ENCODE measurements around the gene LCN1. TPM values are rescaled to one million over a fixed set of nuclear protein-coding genes. Genes with fewer than 3 reads are reported as not detected.

Gene LCN1
- total RNA-seq (not detected), polyA plus RNA-seq (not detected)

DNA sequence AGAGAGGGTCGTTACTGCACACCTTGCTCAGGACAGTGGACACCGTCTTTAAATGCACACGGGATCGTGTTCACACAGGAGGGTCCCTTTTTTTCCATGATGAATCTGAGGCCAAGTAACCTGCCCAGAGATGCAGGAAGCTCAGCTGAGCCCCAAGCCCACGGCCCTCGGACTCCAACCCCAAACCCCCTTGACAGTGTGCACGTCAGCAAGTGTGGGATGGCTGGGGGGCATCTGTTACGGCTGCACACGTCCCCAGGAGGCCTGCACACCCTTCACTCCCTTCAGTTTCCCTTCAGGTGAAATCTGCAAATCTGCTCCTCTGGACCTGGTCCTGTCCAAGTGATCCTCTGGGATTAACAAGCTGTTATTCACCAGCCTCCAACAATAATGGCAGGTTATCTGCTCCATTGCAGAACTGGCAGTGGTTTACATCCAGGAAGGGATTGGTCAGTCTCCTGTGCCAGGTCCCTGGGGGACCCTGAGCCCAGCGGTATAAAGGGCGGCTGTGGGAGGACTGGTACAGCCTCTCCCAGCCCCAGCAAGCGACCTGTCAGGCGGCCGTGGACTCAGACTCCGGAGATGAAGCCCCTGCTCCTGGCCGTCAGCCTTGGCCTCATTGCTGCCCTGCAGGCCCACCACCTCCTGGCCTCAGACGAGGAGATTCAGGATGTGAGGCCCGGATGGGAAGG, at the start of gene LCN1:
TSS of gene LCN1 (plus strand) at position 525 of the 692 bp plus-strand sequence. CDS start at position 583, 58 bp downstream.
- H3K27me3 ChIP-seq (ENCODE audit: control insufficient read depth in 4 of 4, insufficient read depth in 4 of 4, low read length in 3 of 4), result peaks cover 0 to 6% (median 0%) of the 10 kb centered on the region in 4 donors
- no peaks in the 10 kb centered on the region for H3K36me3 ChIP-seq (ENCODE audit: control insufficient read depth in 4 of 4, insufficient read depth in 3 of 4, low read depth in 1 of 4, low read length in 3 of 4)
- H3K4me1 ChIP-seq (ENCODE audit: control insufficient read depth in 4 of 4, insufficient read depth in 4 of 4, low read length in 3 of 4), result no peaks in the 10 kb centered on the region
- no peak for TF ChIP-seq HNF4A (conservative IDR thresholded peaks at IDR 0.05)
- TF ChIP-seq, protein P1, sequence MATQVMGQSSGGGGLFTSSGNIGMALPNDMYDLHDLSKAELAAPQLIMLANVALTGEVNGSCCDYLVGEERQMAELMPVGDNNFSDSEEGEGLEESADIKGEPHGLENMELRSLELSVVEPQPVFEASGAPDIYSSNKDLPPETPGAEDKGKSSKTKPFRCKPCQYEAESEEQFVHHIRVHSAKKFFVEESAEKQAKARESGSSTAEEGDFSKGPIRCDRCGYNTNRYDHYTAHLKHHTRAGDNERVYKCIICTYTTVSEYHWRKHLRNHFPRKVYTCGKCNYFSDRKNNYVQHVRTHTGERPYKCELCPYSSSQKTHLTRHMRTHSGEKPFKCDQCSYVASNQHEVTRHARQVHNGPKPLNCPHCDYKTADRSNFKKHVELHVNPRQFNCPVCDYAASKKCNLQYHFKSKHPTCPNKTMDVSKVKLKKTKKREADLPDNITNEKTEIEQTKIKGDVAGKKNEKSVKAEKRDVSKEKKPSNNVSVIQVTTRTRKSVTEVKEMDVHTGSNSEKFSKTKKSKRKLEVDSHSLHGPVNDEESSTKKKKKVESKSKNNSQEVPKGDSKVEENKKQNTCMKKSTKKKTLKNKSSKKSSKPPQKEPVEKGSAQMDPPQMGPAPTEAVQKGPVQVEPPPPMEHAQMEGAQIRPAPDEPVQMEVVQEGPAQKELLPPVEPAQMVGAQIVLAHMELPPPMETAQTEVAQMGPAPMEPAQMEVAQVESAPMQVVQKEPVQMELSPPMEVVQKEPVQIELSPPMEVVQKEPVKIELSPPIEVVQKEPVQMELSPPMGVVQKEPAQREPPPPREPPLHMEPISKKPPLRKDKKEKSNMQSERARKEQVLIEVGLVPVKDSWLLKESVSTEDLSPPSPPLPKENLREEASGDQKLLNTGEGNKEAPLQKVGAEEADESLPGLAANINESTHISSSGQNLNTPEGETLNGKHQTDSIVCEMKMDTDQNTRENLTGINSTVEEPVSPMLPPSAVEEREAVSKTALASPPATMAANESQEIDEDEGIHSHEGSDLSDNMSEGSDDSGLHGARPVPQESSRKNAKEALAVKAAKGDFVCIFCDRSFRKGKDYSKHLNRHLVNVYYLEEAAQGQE (IDR thresholded peaks at IDR 0.05), result no peak
- H3K9ac ChIP-seq (ENCODE audit: low read depth in 1 of 2, low read length in 2 of 2), result no peak within 1 kb of the TSS
- H3K4me3 ChIP-seq (ENCODE audit: low read depth in 1 of 3, low read length in 3 of 3), result no peak within 1 kb of the TSS
- DNase-seq (ENCODE audit: low spot score), result peak; percentile 25
- 81% methylated on average over 18 of the region's 18 CpGs for WGBS
- H3K9me3 ChIP-seq (ENCODE audit: control insufficient read depth in 4 of 4, low read length in 3 of 4), result no peaks in the 10 kb centered on the region
- no peak within 1 kb of the TSS for H3K27ac ChIP-seq (ENCODE audit: low read depth in 1 of 2, low read length in 2 of 2)

DNA sequence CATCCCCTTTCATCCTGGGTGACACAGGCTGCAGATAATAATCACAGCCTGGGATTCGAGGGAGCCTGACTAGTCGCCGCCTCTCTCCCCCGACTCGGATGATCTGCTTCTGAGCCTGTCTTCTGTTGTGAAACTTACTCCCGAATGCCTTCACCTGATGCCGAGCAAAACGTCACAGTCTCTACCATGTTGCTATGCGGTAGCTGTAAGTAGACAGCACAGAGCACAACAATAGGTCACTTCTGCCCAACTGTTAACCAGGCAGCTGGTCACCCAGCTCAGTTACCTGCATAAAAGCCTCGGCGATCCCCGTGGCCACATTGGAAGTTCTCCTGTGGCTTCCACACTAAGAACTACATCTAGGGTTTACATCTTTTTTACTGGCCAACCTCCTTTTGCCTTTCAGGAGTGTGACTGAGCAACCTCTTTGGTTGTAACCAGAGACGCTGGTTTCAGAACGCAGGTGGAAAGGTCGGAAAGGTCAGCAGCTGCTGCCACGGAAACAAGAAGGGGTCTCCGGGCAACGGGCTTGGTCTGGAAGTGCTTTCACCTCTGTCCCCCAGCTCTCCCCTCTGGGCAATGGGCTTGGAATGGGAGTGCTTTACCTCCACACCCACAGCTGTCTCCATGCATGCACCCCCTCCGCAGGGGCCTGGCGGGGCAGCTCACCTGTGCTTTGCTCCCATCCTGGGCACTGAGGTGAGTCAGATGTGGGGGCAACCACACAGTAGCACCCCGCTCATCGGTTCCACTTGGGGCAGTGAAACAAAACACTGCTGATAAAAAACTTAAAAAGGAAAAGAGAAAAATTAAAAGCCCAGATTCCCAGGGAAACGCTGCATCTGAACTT, 49.2 kb upstream of the LCN1 start:
- Histone ChIP-seq H3K9ac (ENCODE audit: low read depth in 1 of 2, low read length in 2 of 2) (no peak overlapping the region), H3K27me3 (ENCODE audit: control insufficient read depth in 4 of 4, insufficient read depth in 4 of 4, low read length in 3 of 4) (no peaks in the 10 kb centered on the region), H3K4me1 (ENCODE audit: control insufficient read depth in 4 of 4, insufficient read depth in 4 of 4, low read length in 3 of 4) (no peaks in the 10 kb centered on the region), H3K27ac (ENCODE audit: low read depth in 1 of 2, low read length in 2 of 2) (no peak overlapping the region), H3K9me3 (ENCODE audit: control insufficient read depth in 4 of 4, low read length in 3 of 4) (no peaks in the 10 kb centered on the region), H3K4me3 (ENCODE audit: low read depth in 1 of 3, low read length in 3 of 3) (no peak overlapping the region), H3K36me3 (ENCODE audit: control insufficient read depth in 4 of 4, insufficient read depth in 3 of 4, low read depth in 1 of 4, low read length in 3 of 4) (no peaks in the 10 kb centered on the region)
- DNase-seq (ENCODE audit: low spot score), result no peak
- 86% methylated on average over 23 of the region's 23 CpGs for WGBS
- TF ChIP-seq EGR1 (IDR thresholded peaks at IDR 0.05; ENCODE audit: low read depth in 2 of 2), result no peak
- TF ChIP-seq, protein P1 (IDR thresholded peaks at IDR 0.05), result no peak
- TF ChIP-seq SP1 (IDR thresholded peaks at IDR 0.05), result no peak
- TF ChIP-seq HNF4A (conservative IDR thresholded peaks at IDR 0.05), result no peak
- no peak for TF ChIP-seq JUND (IDR thresholded peaks at IDR 0.05)
- TF ChIP-seq, protein P2, sequence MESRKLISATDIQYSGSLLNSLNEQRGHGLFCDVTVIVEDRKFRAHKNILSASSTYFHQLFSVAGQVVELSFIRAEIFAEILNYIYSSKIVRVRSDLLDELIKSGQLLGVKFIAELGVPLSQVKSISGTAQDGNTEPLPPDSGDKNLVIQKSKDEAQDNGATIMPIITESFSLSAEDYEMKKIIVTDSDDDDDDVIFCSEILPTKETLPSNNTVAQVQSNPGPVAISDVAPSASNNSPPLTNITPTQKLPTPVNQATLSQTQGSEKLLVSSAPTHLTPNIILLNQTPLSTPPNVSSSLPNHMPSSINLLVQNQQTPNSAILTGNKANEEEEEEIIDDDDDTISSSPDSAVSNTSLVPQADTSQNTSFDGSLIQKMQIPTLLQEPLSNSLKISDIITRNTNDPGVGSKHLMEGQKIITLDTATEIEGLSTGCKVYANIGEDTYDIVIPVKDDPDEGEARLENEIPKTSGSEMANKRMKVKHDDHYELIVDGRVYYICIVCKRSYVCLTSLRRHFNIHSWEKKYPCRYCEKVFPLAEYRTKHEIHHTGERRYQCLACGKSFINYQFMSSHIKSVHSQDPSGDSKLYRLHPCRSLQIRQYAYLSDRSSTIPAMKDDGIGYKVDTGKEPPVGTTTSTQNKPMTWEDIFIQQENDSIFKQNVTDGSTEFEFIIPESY (IDR thresholded peaks at IDR 0.05), result no peak
- no peak for TF ChIP-seq NR2F2 (IDR thresholded peaks at IDR 0.05)
- TF ChIP-seq RXRA (IDR thresholded peaks at IDR 0.05), result no peak
